SK-N-SH (cell line): ENCODE data around the gene BNC2. TPM values are rescaled to one million over a fixed set of nuclear protein-coding genes. Genes with fewer than 3 reads are reported as not detected.

Experiments used
- CTCF ChIA-PET: fragments of 300-600, 350-600 bp; formaldehyde crosslinking; extraction: SDS; loops from one replicate; lab custom pipeline; 2021; lab: Yijun Ruan, JAX
- POLR2A ChIA-PET: fragments of 350-600 bp; sonication (Branson Sonifier 250); formaldehyde crosslinking; extraction: SDS; loops from one replicate; lab custom pipeline; 2020; ENCODE audit warnings: antibody characterized with exemption, inconsistent platforms; lab: Yijun Ruan, JAX
- DNase-seq: peaks from one replicate; pipeline ENCODE4 v3.0.0; 2012
- H2AFZ ChIP-seq: fragments of 200-600 bp; sonication (generic); 2 replicates; pipeline ENCODE4 v1.8.1; 2016; ENCODE audit warnings: antibody characterized with exemption, mild to moderate bottlenecking, low read depth
- H3F3A ChIP-seq: fragments of 200-600 bp; sonication (generic); replicated peaks from 2 replicates; pipeline ENCODE3; 2016; ENCODE audit warnings: antibody characterized with exemption, mild to moderate bottlenecking; ENCODE audit not compliant: insufficient read depth
- H3K27ac ChIP-seq, 2 experiments: fragments of 200-500 bp in 1 of 2; fragments of 200-600 bp in 1 of 2; sonication (Bioruptor generic) in 1 of 2; sonication (generic), shearing (Covaris generic) in 1 of 2; 2 replicates each; pipeline versions ENCODE4 v1.5.1 to v1.6.1; 2014 to 2016; ENCODE audit warnings: low read depth in 2 of 2, inconsistent platforms in 1 of 2, low read length in 1 of 2, mild to moderate bottlenecking in 1 of 2, mixed read lengths in 1 of 2
- H3K27me3 ChIP-seq: fragments of 200-600 bp; sonication (generic), shearing (Covaris generic); 2 replicates; pipeline ENCODE4 v1.6.1; 2016; ENCODE audit warnings: mixed run types; ENCODE audit not compliant: insufficient read depth
- H3K36me3 ChIP-seq, 2 experiments: fragments of 200-500 bp in 1 of 2; fragments of 200-600 bp in 1 of 2; sonication (Bioruptor generic) in 1 of 2; sonication (generic) in 1 of 2; replicated peaks in 1 of 2; 2 replicates each; pipeline versions ENCODE3 to v1.5.1; 2014 to 2016; ENCODE audit warnings: low read length in 1 of 2, mild to moderate bottlenecking in 1 of 2; ENCODE audit not compliant: insufficient read depth in 2 of 2, control insufficient read depth in 1 of 2
- H3K4me1 ChIP-seq, 2 experiments: fragments of 200-500 bp in 1 of 2; fragments of 200-600 bp in 1 of 2; sonication (Bioruptor generic) in 1 of 2; sonication (generic), shearing (Covaris generic) in 1 of 2; 2 replicates each; pipeline versions ENCODE4 v1.5.1 to v1.6.1; 2014 to 2016; ENCODE audit warnings: low read depth in 1 of 2, low read length in 1 of 2, mixed run types in 1 of 2; ENCODE audit not compliant: insufficient read depth in 2 of 2, control insufficient read depth in 1 of 2
- H3K4me2 ChIP-seq: fragments of 200-600 bp; sonication (generic), shearing (Covaris generic); 2 replicates; pipeline ENCODE4 v1.6.1; 2017; ENCODE audit warnings: mixed run types
- H3K4me3 ChIP-seq, 2 experiments: fragments of 200-500 bp in 1 of 2; fragments of 200-600 bp in 1 of 2; sonication (Bioruptor generic) in 1 of 2; sonication (generic), shearing (Covaris generic) in 1 of 2; 2 replicates each; pipeline versions ENCODE4 v1.5.1 to v1.8.1; 2014 to 2016; ENCODE audit warnings: low read depth in 2 of 2, inconsistent platforms in 1 of 2, low read length in 1 of 2, mild to moderate bottlenecking in 1 of 2, mixed read lengths in 1 of 2, moderate library complexity in 1 of 2
- H3K79me2 ChIP-seq: fragments of 200-600 bp; sonication (generic); 2 replicates; pipeline ENCODE4 v1.8.1; 2017; ENCODE audit warnings: mild to moderate bottlenecking; ENCODE audit not compliant: insufficient read depth
- H3K9ac ChIP-seq: fragments of 200-600 bp; sonication (generic); 2 replicates; pipeline ENCODE4 v1.6.1; 2017; ENCODE audit warnings: mixed run types
- H3K9me2 ChIP-seq: fragments of 200-600 bp; sonication (generic); 2 replicates; pipeline ENCODE4 v1.6.1; 2017; ENCODE audit warnings: mixed run types
- H3K9me3 ChIP-seq: fragments of 200-600 bp; sonication (generic); 2 replicates; pipeline ENCODE4 v1.6.1; 2017; ENCODE audit warnings: mixed run types, mild to moderate bottlenecking, moderate library complexity
- H4K20me1 ChIP-seq: fragments of 200-600 bp; sonication (generic); 2 replicates; pipeline ENCODE4 v1.6.1; 2017; ENCODE audit warnings: mild to moderate bottlenecking, mixed run types; ENCODE audit not compliant: insufficient read depth
- CHD2 ChIP-seq: fragments of 150-350 bp; IDR thresholded peaks from 2 replicates; pipeline ENCODE4 v1.6.1; 2018; ENCODE audit warnings: low read length; ENCODE audit not compliant: partially characterized antibody
- ELF1 ChIP-seq: IDR thresholded peaks from 2 replicates; pipeline ENCODE4 v1.4.0; 2012
- EP300 ChIP-seq, 2 experiments: IDR thresholded peaks; 2 replicates each; pipeline versions ENCODE4 v1.4.0 to v1.6.1; 2012; ENCODE audit warnings: borderline replicate concordance in 1 of 2, low read depth in 1 of 2, low read length in 1 of 2
- EZH2phosphoT487 ChIP-seq: fragments of 200-600 bp; sonication (generic); IDR thresholded peaks from 2 replicates; pipeline ENCODE4 v1.6.1; 2017; ENCODE audit warnings: low read depth, mixed run types, mild to moderate bottlenecking, antibody characterized with exemption, moderate library complexity, borderline replicate concordance
- GABPA ChIP-seq: IDR thresholded peaks from 2 replicates; pipeline ENCODE4 v1.4.0; 2012; ENCODE audit warnings: low read depth, mild to moderate bottlenecking
- GATA2 ChIP-seq: sonication (generic); formaldehyde crosslinking; IDR thresholded peaks from 2 replicates; pipeline ENCODE4 v1.5.0; 2020; ENCODE audit warnings: mild to moderate bottlenecking, missing genetic modification reagents
- JUND ChIP-seq: IDR thresholded peaks from 2 replicates; pipeline ENCODE4 v1.4.0; 2012
- NFIC ChIP-seq: IDR thresholded peaks from 2 replicates; pipeline ENCODE4 v1.4.0; 2012; ENCODE audit warnings: borderline replicate concordance
- NRF1 ChIP-seq: IDR thresholded peaks from 2 replicates; pipeline ENCODE4 v1.6.1; 2012; ENCODE audit warnings: low read depth, mild to moderate bottlenecking, low read length
- POLR2AphosphoS5 ChIP-seq: IDR thresholded peaks from 2 replicates; pipeline ENCODE4 v1.6.1; 2012; ENCODE audit warnings: low read depth, low read length
- RAD21 ChIP-seq: IDR thresholded peaks from 2 replicates; pipeline ENCODE4 v1.6.1; 2012; ENCODE audit warnings: mild to moderate bottlenecking, low read length
- RXRA ChIP-seq: IDR thresholded peaks from 2 replicates; pipeline ENCODE4 v1.4.0; 2012; ENCODE audit warnings: low read depth, mild to moderate bottlenecking, borderline replicate concordance
- SIN3A ChIP-seq: IDR thresholded peaks from 2 replicates; pipeline ENCODE4 v1.6.1; 2012; ENCODE audit warnings: low read depth, mild to moderate bottlenecking, low read length, moderate library complexity, borderline replicate concordance
- SMC3 ChIP-seq: IDR thresholded peaks from 2 replicates; pipeline ENCODE4 v1.6.1; 2012; ENCODE audit warnings: low read depth, low read length, improper control_type of control experiment
- TEAD4 ChIP-seq: IDR thresholded peaks from 2 replicates; pipeline ENCODE4 v1.4.0; 2012; ENCODE audit warnings: mild to moderate bottlenecking, borderline replicate concordance; ENCODE audit not compliant: insufficient read depth
- WGBS: methylation state at CpG from one replicate; pipeline ENCODE4 v1.1.6; 2017; ENCODE audit warnings: low lambda C conversion rate; 5-methylcytosine and 5-hydroxymethylcytosine counted together
- polyA plus RNA-seq, 3 experiments: library from polyadenylated mRNA; depleted of rRNA; stranded (reverse); fragments of >200 nt; gene quantifications; 2 replicates each; pipeline ENCODE4 v1.2.3, GENCODE V29; 2012
- TF ChIP-seq, protein P1 (sequence below): IDR thresholded peaks from 2 replicates; pipeline ENCODE4 v1.4.0; 2012; ENCODE audit warnings: low read depth
- TF ChIP-seq, protein P2 (sequence below): fragments of 200-600 bp; sonication (generic); IDR thresholded peaks from 2 replicates; pipeline ENCODE4 v1.6.1; 2017; ENCODE audit warnings: antibody characterized with exemption, mild to moderate bottlenecking, moderate library complexity
- TF ChIP-seq, protein P3 (sequence below): IDR thresholded peaks from 2 replicates; pipeline ENCODE4 v1.6.1; 2012; ENCODE audit warnings: mild to moderate bottlenecking, low read depth, low read length, moderate library complexity
- TF ChIP-seq, protein P4 (sequence below): fragments of 150-350 bp; IDR thresholded peaks from 2 replicates; pipeline ENCODE4 v1.6.1; 2017; ENCODE audit warnings: antibody characterized with exemption, low read length, low read depth, borderline replicate concordance
- TF ChIP-seq, protein P5 (sequence below): IDR thresholded peaks from 2 replicates; pipeline ENCODE4 v1.4.0; 2012; ENCODE audit warnings: low read depth, borderline replicate concordance

The BNC2 gene
- polyA plus RNA-seq, 1 of the 3 experiments (the other 2 are of a cell fraction) = 8.8 TPM

DNA sequence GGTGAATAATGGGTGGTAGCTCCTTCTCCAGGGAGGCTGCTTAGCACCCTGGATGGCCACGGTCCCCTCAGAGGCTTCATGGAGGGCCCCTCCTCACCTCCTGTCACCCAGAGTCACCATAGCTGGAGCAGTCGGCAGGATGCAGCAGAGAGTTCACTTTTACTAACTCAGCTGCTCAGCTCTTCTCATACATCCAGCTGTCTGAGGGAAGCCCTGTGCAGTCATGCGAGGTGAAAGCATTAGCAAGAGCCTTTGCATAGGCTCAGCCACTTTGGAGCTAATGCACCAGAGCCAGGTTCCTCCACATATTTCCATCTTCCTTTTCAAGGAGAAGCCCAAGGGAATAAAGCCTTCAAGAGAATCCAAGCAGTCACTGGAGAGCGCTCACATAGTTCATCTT, 499.2 kb downstream of the BNC2 start:
- POLR2A ChIA-PET = no interaction called here

DNA sequence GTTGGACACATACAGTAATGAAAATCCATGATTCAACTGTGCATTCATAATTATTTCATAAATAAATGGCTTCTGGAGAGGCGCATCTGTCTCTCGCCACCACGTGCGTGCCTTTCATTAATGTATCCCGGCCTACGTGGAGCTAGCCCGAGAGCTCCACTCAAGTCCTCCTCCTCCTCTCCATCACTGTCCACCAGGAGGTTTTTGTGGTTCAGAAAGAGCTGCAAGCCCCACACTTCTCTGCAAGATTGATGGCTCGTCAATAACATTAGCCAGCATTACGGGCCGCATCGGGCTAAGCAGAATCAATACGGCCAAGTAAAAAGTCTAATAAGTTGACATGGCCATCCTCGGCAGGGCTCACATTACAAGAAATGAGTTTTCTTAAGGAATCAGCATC, 499.8 kb downstream of the BNC2 start:
- Histone ChIP-seq H2AFZ (no peak overlapping the region), H3K9me2 (no peaks in the 10 kb centered on the region), H3K79me2 (no peaks in the 10 kb centered on the region), H4K20me1 (no peaks in the 10 kb centered on the region), H3K4me2 (no peak overlapping the region), H3K4me3 (no peak overlapping the region), H3K36me3 (no peaks in the 10 kb centered on the region), H3K27me3 (no peaks in the 10 kb centered on the region), H3K9ac (no peak overlapping the region), H3K9me3 (no peaks in the 10 kb centered on the region), H3K27ac (no peak overlapping the region), H3K4me1 (peaks cover 2 to 12% of the 10 kb centered on the region in 2 experiments; a peak in 3 of 4 replicates), H3F3A (peaks cover 6% of the 10 kb centered on the region)
- DNase-seq = no peak
- WGBS = 94% methylated on average over 13 of the region's 13 CpGs
- ChIA-PET POLR2A (no interaction called here), CTCF (interaction anchor here (1.0 kb wide), 1 partner anchor 10 kb away, joined by 4 read pairs; no protein-coding TSS in a partner anchor)
- TF ChIP-seq, protein P1, sequence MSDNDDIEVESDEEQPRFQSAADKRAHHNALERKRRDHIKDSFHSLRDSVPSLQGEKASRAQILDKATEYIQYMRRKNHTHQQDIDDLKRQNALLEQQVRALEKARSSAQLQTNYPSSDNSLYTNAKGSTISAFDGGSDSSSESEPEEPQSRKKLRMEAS = no peak
- no peak for TF ChIP-seq RXRA
- no peak for TF ChIP-seq EP300 (IDR thresholded peaks at IDR 0.05; ENCODE audit: borderline replicate concordance in 1 of 2, low read depth in 1 of 2, low read length in 1 of 2)
- TF ChIP-seq SIN3A = no peak
- no peak for TF ChIP-seq GATA2 (CRISPR knock-in tag)
- TF ChIP-seq, protein P2, sequence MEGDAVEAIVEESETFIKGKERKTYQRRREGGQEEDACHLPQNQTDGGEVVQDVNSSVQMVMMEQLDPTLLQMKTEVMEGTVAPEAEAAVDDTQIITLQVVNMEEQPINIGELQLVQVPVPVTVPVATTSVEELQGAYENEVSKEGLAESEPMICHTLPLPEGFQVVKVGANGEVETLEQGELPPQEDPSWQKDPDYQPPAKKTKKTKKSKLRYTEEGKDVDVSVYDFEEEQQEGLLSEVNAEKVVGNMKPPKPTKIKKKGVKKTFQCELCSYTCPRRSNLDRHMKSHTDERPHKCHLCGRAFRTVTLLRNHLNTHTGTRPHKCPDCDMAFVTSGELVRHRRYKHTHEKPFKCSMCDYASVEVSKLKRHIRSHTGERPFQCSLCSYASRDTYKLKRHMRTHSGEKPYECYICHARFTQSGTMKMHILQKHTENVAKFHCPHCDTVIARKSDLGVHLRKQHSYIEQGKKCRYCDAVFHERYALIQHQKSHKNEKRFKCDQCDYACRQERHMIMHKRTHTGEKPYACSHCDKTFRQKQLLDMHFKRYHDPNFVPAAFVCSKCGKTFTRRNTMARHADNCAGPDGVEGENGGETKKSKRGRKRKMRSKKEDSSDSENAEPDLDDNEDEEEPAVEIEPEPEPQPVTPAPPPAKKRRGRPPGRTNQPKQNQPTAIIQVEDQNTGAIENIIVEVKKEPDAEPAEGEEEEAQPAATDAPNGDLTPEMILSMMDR = no peak
- TF ChIP-seq SMC3 = no peak
- TF ChIP-seq NRF1 = no peak
- TF ChIP-seq, protein P3, sequence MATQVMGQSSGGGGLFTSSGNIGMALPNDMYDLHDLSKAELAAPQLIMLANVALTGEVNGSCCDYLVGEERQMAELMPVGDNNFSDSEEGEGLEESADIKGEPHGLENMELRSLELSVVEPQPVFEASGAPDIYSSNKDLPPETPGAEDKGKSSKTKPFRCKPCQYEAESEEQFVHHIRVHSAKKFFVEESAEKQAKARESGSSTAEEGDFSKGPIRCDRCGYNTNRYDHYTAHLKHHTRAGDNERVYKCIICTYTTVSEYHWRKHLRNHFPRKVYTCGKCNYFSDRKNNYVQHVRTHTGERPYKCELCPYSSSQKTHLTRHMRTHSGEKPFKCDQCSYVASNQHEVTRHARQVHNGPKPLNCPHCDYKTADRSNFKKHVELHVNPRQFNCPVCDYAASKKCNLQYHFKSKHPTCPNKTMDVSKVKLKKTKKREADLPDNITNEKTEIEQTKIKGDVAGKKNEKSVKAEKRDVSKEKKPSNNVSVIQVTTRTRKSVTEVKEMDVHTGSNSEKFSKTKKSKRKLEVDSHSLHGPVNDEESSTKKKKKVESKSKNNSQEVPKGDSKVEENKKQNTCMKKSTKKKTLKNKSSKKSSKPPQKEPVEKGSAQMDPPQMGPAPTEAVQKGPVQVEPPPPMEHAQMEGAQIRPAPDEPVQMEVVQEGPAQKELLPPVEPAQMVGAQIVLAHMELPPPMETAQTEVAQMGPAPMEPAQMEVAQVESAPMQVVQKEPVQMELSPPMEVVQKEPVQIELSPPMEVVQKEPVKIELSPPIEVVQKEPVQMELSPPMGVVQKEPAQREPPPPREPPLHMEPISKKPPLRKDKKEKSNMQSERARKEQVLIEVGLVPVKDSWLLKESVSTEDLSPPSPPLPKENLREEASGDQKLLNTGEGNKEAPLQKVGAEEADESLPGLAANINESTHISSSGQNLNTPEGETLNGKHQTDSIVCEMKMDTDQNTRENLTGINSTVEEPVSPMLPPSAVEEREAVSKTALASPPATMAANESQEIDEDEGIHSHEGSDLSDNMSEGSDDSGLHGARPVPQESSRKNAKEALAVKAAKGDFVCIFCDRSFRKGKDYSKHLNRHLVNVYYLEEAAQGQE = no peak
- no peak for TF ChIP-seq NFIC
- TF ChIP-seq, protein P4, sequence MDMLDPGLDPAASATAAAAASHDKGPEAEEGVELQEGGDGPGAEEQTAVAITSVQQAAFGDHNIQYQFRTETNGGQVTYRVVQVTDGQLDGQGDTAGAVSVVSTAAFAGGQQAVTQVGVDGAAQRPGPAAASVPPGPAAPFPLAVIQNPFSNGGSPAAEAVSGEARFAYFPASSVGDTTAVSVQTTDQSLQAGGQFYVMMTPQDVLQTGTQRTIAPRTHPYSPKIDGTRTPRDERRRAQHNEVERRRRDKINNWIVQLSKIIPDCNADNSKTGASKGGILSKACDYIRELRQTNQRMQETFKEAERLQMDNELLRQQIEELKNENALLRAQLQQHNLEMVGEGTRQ = no peak
- no peak for TF ChIP-seq ELF1
- TF ChIP-seq GABPA = no peak
- no peak for TF ChIP-seq EZH2phosphoT487
- TF ChIP-seq JUND = no peak

More for the DNA sequence above, 499.2 kb downstream of the BNC2 start:
- Histone ChIP-seq H3K27me3 (no peaks in the 10 kb centered on the region), H3K4me1 (peaks cover 2 to 12% of the 10 kb centered on the region in 2 experiments; a peak in 3 of 4 replicates), H3K79me2 (no peaks in the 10 kb centered on the region), H4K20me1 (no peaks in the 10 kb centered on the region), H3K9ac (no peak overlapping the region), H3K4me3 (no peak overlapping the region), H2AFZ (no peak overlapping the region), H3K9me2 (no peaks in the 10 kb centered on the region), H3K36me3 (no peaks in the 10 kb centered on the region), H3K9me3 (no peaks in the 10 kb centered on the region), H3K27ac (no peak overlapping the region), H3F3A (peaks cover 6% of the 10 kb centered on the region), H3K4me2 (no peak overlapping the region)
- TF ChIP-seq EP300 (IDR thresholded peaks at IDR 0.05; ENCODE audit: borderline replicate concordance in 1 of 2, low read depth in 1 of 2, low read length in 1 of 2) (no peak), RAD21 (no peak), ELF1 (no peak), TEAD4 (no peak), POLR2AphosphoS5 (no peak), JUND (no peak), CHD2 (no peak)
- TF ChIP-seq, protein P5, sequence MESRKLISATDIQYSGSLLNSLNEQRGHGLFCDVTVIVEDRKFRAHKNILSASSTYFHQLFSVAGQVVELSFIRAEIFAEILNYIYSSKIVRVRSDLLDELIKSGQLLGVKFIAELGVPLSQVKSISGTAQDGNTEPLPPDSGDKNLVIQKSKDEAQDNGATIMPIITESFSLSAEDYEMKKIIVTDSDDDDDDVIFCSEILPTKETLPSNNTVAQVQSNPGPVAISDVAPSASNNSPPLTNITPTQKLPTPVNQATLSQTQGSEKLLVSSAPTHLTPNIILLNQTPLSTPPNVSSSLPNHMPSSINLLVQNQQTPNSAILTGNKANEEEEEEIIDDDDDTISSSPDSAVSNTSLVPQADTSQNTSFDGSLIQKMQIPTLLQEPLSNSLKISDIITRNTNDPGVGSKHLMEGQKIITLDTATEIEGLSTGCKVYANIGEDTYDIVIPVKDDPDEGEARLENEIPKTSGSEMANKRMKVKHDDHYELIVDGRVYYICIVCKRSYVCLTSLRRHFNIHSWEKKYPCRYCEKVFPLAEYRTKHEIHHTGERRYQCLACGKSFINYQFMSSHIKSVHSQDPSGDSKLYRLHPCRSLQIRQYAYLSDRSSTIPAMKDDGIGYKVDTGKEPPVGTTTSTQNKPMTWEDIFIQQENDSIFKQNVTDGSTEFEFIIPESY = no peak
- 97% methylated on average over 3 of the region's 4 CpGs for WGBS
- CTCF ChIA-PET = interaction anchor here (1.0 to 1.4 kb wide), 2 partner anchors 9 to 105 kb away, joined by 4 read pairs; no protein-coding TSS in a partner anchor
- DNase-seq = no peak
